ENCODE results near the gene MBOAT1.

Gene MBOAT1

DNA sequence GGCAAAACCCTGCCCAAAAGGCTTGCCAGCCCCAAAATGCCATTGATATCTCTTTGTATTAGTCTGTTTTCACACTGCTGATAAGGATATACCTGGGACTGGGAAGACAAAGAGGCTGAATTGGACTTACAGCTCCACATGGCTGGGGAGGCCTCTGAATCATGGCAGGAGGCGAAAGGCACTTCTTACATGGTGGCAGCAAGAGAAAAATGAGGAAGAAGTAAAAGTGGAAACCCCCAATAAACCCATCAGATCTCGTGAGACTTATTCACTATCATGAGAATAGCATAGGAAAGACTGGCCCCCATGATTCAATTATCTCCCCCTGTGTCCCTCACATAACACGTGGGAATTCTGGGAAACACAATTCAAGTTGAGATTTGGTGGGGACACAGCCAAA, 28.6 kb downstream of the MBOAT1 start:
- no peak for ATAC-seq
- TF ChIP-seq ISL1 (CRISPR knock-in tag; IDR thresholded peaks at IDR 0.05) (no peak), ZNF8 (CRISPR knock-in tag; IDR thresholded peaks at IDR 0.05) (no peak), ESRRG (CRISPR knock-in tag; IDR thresholded peaks at IDR 0.05) (no peak), TOX (CRISPR knock-in tag; IDR thresholded peaks at IDR 0.05; ENCODE audit: borderline replicate concordance) (no peak), GLIS3 (CRISPR knock-in tag; IDR thresholded peaks at IDR 0.05) (no peak), ZNF70 (CRISPR knock-in tag; IDR thresholded peaks at IDR 0.05) (no peak), OSR1 (CRISPR knock-in tag; IDR thresholded peaks at IDR 0.05) (no peak), CSDC2 (CRISPR knock-in tag; IDR thresholded peaks at IDR 0.05) (no peak), BACH2 (CRISPR knock-in tag; IDR thresholded peaks at IDR 0.05; ENCODE audit: borderline replicate concordance) (no peak), ZC3H10 (CRISPR knock-in tag; IDR thresholded peaks at IDR 0.05) (no peak), RARB (CRISPR knock-in tag; IDR thresholded peaks at IDR 0.05) (no peak), ARNTL (CRISPR knock-in tag; IDR thresholded peaks at IDR 0.05; ENCODE audit: borderline replicate concordance, low read depth) (no peak)
- TF ChIP-seq, protein P1, sequence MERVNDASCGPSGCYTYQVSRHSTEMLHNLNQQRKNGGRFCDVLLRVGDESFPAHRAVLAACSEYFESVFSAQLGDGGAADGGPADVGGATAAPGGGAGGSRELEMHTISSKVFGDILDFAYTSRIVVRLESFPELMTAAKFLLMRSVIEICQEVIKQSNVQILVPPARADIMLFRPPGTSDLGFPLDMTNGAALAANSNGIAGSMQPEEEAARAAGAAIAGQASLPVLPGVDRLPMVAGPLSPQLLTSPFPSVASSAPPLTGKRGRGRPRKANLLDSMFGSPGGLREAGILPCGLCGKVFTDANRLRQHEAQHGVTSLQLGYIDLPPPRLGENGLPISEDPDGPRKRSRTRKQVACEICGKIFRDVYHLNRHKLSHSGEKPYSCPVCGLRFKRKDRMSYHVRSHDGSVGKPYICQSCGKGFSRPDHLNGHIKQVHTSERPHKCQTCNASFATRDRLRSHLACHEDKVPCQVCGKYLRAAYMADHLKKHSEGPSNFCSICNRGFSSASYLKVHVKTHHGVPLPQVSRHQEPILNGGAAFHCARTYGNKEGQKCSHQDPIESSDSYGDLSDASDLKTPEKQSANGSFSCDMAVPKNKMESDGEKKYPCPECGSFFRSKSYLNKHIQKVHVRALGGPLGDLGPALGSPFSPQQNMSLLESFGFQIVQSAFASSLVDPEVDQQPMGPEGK (CRISPR knock-in tag; IDR thresholded peaks at IDR 0.05; ENCODE audit: borderline replicate concordance) = no peak
- TF ChIP-seq, protein P2, sequence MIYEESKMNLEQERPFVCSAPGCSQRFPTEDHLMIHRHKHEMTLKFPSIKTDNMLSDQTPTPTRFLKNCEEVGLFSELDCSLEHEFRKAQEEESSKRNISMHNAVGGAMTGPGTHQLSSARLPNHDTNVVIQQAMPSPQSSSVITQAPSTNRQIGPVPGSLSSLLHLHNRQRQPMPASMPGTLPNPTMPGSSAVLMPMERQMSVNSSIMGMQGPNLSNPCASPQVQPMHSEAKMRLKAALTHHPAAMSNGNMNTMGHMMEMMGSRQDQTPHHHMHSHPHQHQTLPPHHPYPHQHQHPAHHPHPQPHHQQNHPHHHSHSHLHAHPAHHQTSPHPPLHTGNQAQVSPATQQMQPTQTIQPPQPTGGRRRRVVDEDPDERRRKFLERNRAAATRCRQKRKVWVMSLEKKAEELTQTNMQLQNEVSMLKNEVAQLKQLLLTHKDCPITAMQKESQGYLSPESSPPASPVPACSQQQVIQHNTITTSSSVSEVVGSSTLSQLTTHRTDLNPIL (CRISPR knock-in tag; IDR thresholded peaks at IDR 0.05; ENCODE audit: low read depth) = no peak
- TF ChIP-seq, protein P3, sequence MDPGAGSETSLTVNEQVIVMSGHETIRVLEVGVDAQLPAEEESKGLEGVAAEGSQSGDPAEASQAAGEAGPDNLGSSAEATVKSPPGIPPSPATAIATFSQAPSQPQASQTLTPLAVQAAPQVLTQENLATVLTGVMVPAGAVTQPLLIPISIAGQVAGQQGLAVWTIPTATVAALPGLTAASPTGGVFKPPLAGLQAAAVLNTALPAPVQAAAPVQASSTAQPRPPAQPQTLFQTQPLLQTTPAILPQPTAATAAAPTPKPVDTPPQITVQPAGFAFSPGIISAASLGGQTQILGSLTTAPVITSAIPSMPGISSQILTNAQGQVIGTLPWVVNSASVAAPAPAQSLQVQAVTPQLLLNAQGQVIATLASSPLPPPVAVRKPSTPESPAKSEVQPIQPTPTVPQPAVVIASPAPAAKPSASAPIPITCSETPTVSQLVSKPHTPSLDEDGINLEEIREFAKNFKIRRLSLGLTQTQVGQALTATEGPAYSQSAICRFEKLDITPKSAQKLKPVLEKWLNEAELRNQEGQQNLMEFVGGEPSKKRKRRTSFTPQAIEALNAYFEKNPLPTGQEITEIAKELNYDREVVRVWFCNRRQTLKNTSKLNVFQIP (CRISPR knock-in tag; IDR thresholded peaks at IDR 0.05; ENCODE audit: borderline replicate concordance, low read depth) = no peak
- TF ChIP-seq, protein P4, sequence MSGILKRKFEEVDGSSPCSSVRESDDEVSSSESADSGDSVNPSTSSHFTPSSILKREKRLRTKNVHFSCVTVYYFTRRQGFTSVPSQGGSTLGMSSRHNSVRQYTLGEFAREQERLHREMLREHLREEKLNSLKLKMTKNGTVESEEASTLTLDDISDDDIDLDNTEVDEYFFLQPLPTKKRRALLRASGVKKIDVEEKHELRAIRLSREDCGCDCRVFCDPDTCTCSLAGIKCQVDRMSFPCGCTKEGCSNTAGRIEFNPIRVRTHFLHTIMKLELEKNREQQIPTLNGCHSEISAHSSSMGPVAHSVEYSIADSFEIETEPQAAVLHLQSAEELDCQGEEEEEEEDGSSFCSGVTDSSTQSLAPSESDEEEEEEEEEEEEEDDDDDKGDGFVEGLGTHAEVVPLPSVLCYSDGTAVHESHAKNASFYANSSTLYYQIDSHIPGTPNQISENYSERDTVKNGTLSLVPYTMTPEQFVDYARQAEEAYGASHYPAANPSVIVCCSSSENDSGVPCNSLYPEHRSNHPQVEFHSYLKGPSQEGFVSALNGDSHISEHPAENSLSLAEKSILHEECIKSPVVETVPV (CRISPR knock-in tag; IDR thresholded peaks at IDR 0.05) = no peak

DNA sequence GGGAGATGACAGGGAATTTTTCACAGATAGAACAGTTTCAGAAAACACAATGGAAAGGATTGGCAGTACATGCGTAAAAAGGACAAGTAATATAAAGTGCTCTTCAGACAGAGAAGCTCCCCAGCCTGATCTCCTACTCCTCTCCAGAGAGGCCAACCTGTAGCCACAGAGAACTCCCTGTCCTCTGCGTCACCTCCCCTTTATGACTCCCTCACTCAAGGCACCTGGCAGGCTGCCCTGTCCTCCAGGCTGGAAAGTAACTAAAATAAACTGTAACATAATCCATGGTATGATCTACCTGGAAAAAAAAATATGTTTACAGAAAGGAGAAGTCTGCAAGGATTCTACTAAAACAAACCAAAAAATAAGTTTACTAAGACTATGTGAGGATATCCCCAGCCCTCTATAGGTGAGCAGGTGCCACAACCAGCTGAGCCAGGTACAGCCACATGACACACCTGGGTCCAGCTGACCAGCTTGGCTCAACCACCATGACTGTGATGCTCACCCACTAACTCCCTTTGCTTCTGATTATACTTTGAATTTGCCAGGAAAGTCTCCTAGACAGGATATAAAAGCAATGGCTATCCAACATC, 29.2 kb downstream of the MBOAT1 start:
- ATAC-seq = no peak
- TF ChIP-seq ARNTL (CRISPR knock-in tag; IDR thresholded peaks at IDR 0.05; ENCODE audit: borderline replicate concordance, low read depth) (no peak), TOX (CRISPR knock-in tag; IDR thresholded peaks at IDR 0.05; ENCODE audit: borderline replicate concordance) (no peak), ISL1 (CRISPR knock-in tag; IDR thresholded peaks at IDR 0.05) (no peak), OSR1 (CRISPR knock-in tag; IDR thresholded peaks at IDR 0.05) (no peak), PPARA (CRISPR knock-in tag; IDR thresholded peaks at IDR 0.05; ENCODE audit: borderline replicate concordance) (no peak), GLIS3 (CRISPR knock-in tag; IDR thresholded peaks at IDR 0.05) (no peak), ZFP3 (CRISPR knock-in tag; IDR thresholded peaks at IDR 0.05) (no peak), ZNF565 (CRISPR knock-in tag; conservative IDR thresholded peaks at IDR 0.05; ENCODE audit: low read depth) (no peak), ZNF70 (CRISPR knock-in tag; IDR thresholded peaks at IDR 0.05) (no peak), RARB (CRISPR knock-in tag; IDR thresholded peaks at IDR 0.05) (no peak), BACH2 (CRISPR knock-in tag; IDR thresholded peaks at IDR 0.05; ENCODE audit: borderline replicate concordance) (no peak), CSDC2 (CRISPR knock-in tag; IDR thresholded peaks at IDR 0.05) (no peak)
- TF ChIP-seq, protein P2 (CRISPR knock-in tag; IDR thresholded peaks at IDR 0.05; ENCODE audit: low read depth) = no peak
- TF ChIP-seq, protein P5, sequence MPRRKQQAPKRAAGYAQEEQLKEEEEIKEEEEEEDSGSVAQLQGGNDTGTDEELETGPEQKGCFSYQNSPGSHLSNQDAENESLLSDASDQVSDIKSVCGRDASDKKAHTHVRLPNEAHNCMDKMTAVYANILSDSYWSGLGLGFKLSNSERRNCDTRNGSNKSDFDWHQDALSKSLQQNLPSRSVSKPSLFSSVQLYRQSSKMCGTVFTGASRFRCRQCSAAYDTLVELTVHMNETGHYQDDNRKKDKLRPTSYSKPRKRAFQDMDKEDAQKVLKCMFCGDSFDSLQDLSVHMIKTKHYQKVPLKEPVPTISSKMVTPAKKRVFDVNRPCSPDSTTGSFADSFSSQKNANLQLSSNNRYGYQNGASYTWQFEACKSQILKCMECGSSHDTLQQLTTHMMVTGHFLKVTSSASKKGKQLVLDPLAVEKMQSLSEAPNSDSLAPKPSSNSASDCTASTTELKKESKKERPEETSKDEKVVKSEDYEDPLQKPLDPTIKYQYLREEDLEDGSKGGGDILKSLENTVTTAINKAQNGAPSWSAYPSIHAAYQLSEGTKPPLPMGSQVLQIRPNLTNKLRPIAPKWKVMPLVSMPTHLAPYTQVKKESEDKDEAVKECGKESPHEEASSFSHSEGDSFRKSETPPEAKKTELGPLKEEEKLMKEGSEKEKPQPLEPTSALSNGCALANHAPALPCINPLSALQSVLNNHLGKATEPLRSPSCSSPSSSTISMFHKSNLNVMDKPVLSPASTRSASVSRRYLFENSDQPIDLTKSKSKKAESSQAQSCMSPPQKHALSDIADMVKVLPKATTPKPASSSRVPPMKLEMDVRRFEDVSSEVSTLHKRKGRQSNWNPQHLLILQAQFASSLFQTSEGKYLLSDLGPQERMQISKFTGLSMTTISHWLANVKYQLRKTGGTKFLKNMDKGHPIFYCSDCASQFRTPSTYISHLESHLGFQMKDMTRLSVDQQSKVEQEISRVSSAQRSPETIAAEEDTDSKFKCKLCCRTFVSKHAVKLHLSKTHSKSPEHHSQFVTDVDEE (CRISPR knock-in tag; IDR thresholded peaks at IDR 0.05) = no peak
- TF ChIP-seq, protein P3 (CRISPR knock-in tag; IDR thresholded peaks at IDR 0.05; ENCODE audit: borderline replicate concordance, low read depth) = no peak

Measured in SK-N-SH treated with all-trans-retinoic acid at 6 μM for 48 hours (cell line).